Fibroblast of villous mesenchyme (primary cell): ENCODE results near the gene TMEM184A. TPM values are rescaled to one million over a fixed set of nuclear protein-coding genes. Genes with fewer than 3 reads are reported as not detected.
A peak's percentile ranks its signal among the peaks of the same experiment; 100 is the strongest.

Source experiments
- DNase-seq: peaks from one replicate; pipeline ENCODE4 v3.0.0-alpha.2; 2010; ENCODE audit warnings: low read depth
- H3K4me3 ChIP-seq: 2 replicates; pipeline ENCODE4 v1.5.1; 2011; ENCODE audit warnings: low read depth, mild to moderate bottlenecking, low read length
- CTCF ChIP-seq: IDR thresholded peaks from 2 replicates; pipeline ENCODE4 v1.5.1; 2012; ENCODE audit warnings: low read depth, mild to moderate bottlenecking, low read length; ENCODE audit not compliant: insufficient read depth
- total RNA-seq: library from RNA; depleted of rRNA; stranded (reverse); fragments of >200 nt; gene quantifications from 2 replicates; pipeline ENCODE4 v1.2.3, GENCODE V29; 2012

The TMEM184A gene
- total RNA-seq, 1 donor, result 0.86 TPM

- peak; percentile 98 for DNase-seq
- TF ChIP-seq CTCF, result no peak
- H3K4me3 ChIP-seq, result peak overlapping the region; percentile 62
These were observed 18.2 kb downstream of the TMEM184A start for GRCh38 chr7:1537535-1538412.

- no peak for TF ChIP-seq CTCF
- peak; percentile 100 for DNase-seq
- peak overlapping the region; percentile 62 for H3K4me3 ChIP-seq
These were observed 19.1 kb downstream of the TMEM184A start for GRCh38 chr7:1536743-1537534.

- H3K4me3 ChIP-seq, result peak overlapping the region; percentile 38
- DNase-seq, result no peak
- TF ChIP-seq CTCF, result no peak
These were observed 19.6 kb downstream of the TMEM184A start for GRCh38 chr7:1536455-1536742.

GRCh38 chr7:1535701-1536454 lies 20.1 kb downstream of the TMEM184A start:
- no peak for TF ChIP-seq CTCF
- DNase-seq, result no peak
- no peak overlapping the region for H3K4me3 ChIP-seq

GRCh38 chr7:1535100-1535458 lies 20.9 kb downstream of the TMEM184A start:
- no peak for TF ChIP-seq CTCF
- DNase-seq, result no peak
- no peak overlapping the region for H3K4me3 ChIP-seq

GRCh38 chr7:1534330-1535099 lies 21.5 kb downstream of the TMEM184A start:
- no peak overlapping the region for H3K4me3 ChIP-seq
- no peak for DNase-seq
- no peak for TF ChIP-seq CTCF
